ENCODE results near the gene S1PR3. TPM values are rescaled to one million over a fixed set of nuclear protein-coding genes. Genes with fewer than 3 reads are reported as not detected.

The S1PR3 gene
- total and polyA plus RNA-seq, 9 of the 15 experiments (the other 6 are each of a cell fraction or from before 2014, with no cell fraction given) = 0.03 to 2.0 (median 0.29) TPM

GRCh38 chr9:89000973-89001916, 10.0 kb downstream of the S1PR3 start:
- in situ Hi-C loops (cut with MboI) = loop anchor here (5.0 to 25.0 kb wide), 2 partner anchors 409 to 1039 kb away; partner anchors contain the start of gene CDK20
- CTCF ChIA-PET (ENCODE audit: low intra/inter-chr PET ratio) = interaction anchor here (0.6 to 2.1 kb wide), 5 partner anchors 178 to 827 kb away, joined by 3 to 13 read pairs (median 4); no protein-coding TSS in a partner anchor
- 14% methylated on average over 27 of the region's 52 CpGs for WGBS (ENCODE audit: insufficient coverage, low coverage, missing lambda C conversion rate)
- H3K9ac ChIP-seq (ENCODE audit: insufficient read depth in 1 of 2, low read depth in 2 of 2, low read length in 2 of 2) = no peak overlapping the region; a peak in 1 of 4 replicates
- H3K79me2 ChIP-seq (ENCODE audit: control insufficient read depth, insufficient read depth, low read length) = no peaks in the 10 kb centered on the region
- H3K9me1 ChIP-seq (ENCODE audit: control insufficient read depth, insufficient read depth, low read length) = no peaks in the 10 kb centered on the region
- H3K27ac ChIP-seq (ENCODE audit: extremely low read depth, low read depth, low read length) = no peak overlapping the region
- POLR2A ChIA-PET = interaction anchor here (0.7 kb wide), 1 partner anchor 565 kb away, joined by 3 read pairs; no protein-coding TSS in a partner anchor
- H3K4me1 ChIP-seq (replicated peaks in 1 of 2; ENCODE audit: control insufficient read depth in 2 of 2, insufficient read depth in 2 of 2, low read length in 2 of 2) = peaks cover 3 to 9% of the 10 kb centered on the region in 2 experiments; a peak in 3 of 5 replicates
- no peak overlapping the region for H3K4me3 ChIP-seq
- peak overlapping the region; percentile 63; the same call in 1 of the 2 replicates for H2AFZ ChIP-seq (ENCODE audit: low read depth, low read length)
- H3K36me3 ChIP-seq (ENCODE audit: control insufficient read depth, insufficient read depth, low read length) = no peaks in the 10 kb centered on the region
- intact Hi-C loops (cut with micrococcal nuclease) = loop anchor here (1.0 kb wide), 1 partner anchor 408 kb away; no protein-coding TSS in a partner anchor
- H3K9me3 ChIP-seq (replicated peaks; ENCODE audit: control insufficient read depth, insufficient read depth, low read depth, low read length) = no peaks in the 10 kb centered on the region
- ATAC-seq (peak; percentile 94), DNase-seq (ENCODE audit: extremely low read depth in 1 of 4, low spot score in 3 of 4) (peak; percentile 30 to 83 (median 49)), FAIRE-seq (peak; percentile 85)
- BruUV-seq (replicated peaks) = no TSS peak
- H4K20me1 ChIP-seq (replicated peaks; ENCODE audit: control insufficient read depth, insufficient read depth, low read length) = no peaks in the 10 kb centered on the region
- H3K4me2 ChIP-seq (ENCODE audit: insufficient read depth, low read length) = peak overlapping the region; percentile 25; the same call in 1 of the 2 replicates
- peaks cover 0 to 14% of the 10 kb centered on the region in 2 experiments; a peak in 2 of 5 replicates for H3K27me3 ChIP-seq (ENCODE audit: control insufficient read depth in 2 of 2, insufficient read depth in 2 of 2, low read length in 2 of 2)
- TF ChIP-seq DEAF1 (CRISPR knock-in tag; IDR thresholded peaks at IDR 0.05) = peak; percentile 56; the same call in 1 of the 2 replicates
- 0 out of 2 replicates have a peak, but pooled peaks have one; percentile 14 for TF ChIP-seq RB1 (IDR thresholded peaks at IDR 0.05; ENCODE audit: low read depth)
- no peak for TF ChIP-seq PCBP2 (IDR thresholded peaks at IDR 0.05; ENCODE audit: low read depth, low read length, poor library complexity, severe bottlenecking)
- TF ChIP-seq CHD1 (IDR thresholded peaks at IDR 0.05; ENCODE audit: low read length) = no peak
- TF ChIP-seq ZNF830 (CRISPR knock-in tag; IDR thresholded peaks at IDR 0.05) = no peak
- TF ChIP-seq ATF3 (IDR thresholded peaks at IDR 0.05) = no peak
- TF ChIP-seq ATF3 (CRISPR knock-in tag; conservative IDR thresholded peaks at IDR 0.05) = no peak
- no peak for TF ChIP-seq ZNF518B (CRISPR knock-in tag; IDR thresholded peaks at IDR 0.05)
- no peak for TF ChIP-seq RAD51 (IDR thresholded peaks at IDR 0.05; ENCODE audit: borderline replicate concordance, low read depth)
